IMR-90 (cell line): ENCODE results near the gene DTHD1. TPM values are rescaled to one million over a fixed set of nuclear protein-coding genes. Genes with fewer than 3 reads are reported as not detected.

Experiments used
- ATAC-seq: fragments of 200-7000 bp; cut with Tn5 transposase; 2 replicates; pipeline ENCODE4 v1.9.1; 2020; ENCODE audit warnings: low read depth, mild to moderate bottlenecking, moderate library complexity
- BruUV-seq: library from RNA; stranded (reverse); fragments of 400-500 nt; replicated peaks from 2 replicates; lab custom pipeline; 2021; lab: Mats Ljungman, UMichigan
- CTCF ChIA-PET: fragments of 300-600 bp; formaldehyde crosslinking; extraction: SDS; loops from one replicate; lab custom pipeline; 2021; ENCODE audit warnings: antibody characterized with exemption; lab: Yijun Ruan, JAX
- POLR2A ChIA-PET: fragments of 300-600 bp; sonication (Branson Sonifier 250); formaldehyde crosslinking; loops from one replicate; lab custom pipeline; 2022; ENCODE audit warnings: antibody characterized with exemption; ENCODE audit not compliant: unreplicated experiment; lab: Charles Lee
- DNase-seq: peaks from one replicate; pipeline ENCODE4 v3.0.0; 2013
- H2AFZ ChIP-seq: replicated peaks from 2 replicates; pipeline ENCODE3; 2013; ENCODE audit warnings: low read length, mild to moderate bottlenecking; ENCODE audit not compliant: poor library complexity
- H2AK5ac ChIP-seq: 2 replicates; pipeline ENCODE4 v1.6.1; 2013; ENCODE audit warnings: low read depth, low read length, inconsistent platforms
- H2AK9ac ChIP-seq: replicated peaks from 2 replicates; pipeline ENCODE3; 2013; ENCODE audit warnings: mild to moderate bottlenecking, low read depth, low read length, moderate library complexity; ENCODE audit not compliant: poor library complexity
- H2BK120ac ChIP-seq: 2 replicates; pipeline ENCODE4 v1.6.1; 2013; ENCODE audit warnings: low read depth, low read length, inconsistent platforms
- H2BK15ac ChIP-seq: 3 replicates; pipeline ENCODE4 v1.6.1; 2013; ENCODE audit warnings: low read depth, low read length, inconsistent platforms
- H2BK20ac ChIP-seq: 2 replicates; pipeline ENCODE4 v1.6.1; 2013; ENCODE audit warnings: low read depth, mild to moderate bottlenecking, inconsistent platforms, low read length, moderate library complexity
- H2BK5ac ChIP-seq: 2 replicates; pipeline ENCODE4 v1.6.1; 2013; ENCODE audit warnings: mild to moderate bottlenecking, low read depth, low read length, inconsistent platforms; ENCODE audit not compliant: poor library complexity, severe bottlenecking
- H3K14ac ChIP-seq: replicated peaks from 2 replicates; pipeline ENCODE4 v1.6.1; 2013; ENCODE audit warnings: low read depth, low read length, inconsistent platforms
- H3K18ac ChIP-seq: 2 replicates; pipeline ENCODE4 v1.6.1; 2013; ENCODE audit warnings: low read depth, low read length, control low read depth
- H3K23ac ChIP-seq: 2 replicates; pipeline ENCODE4 v1.6.1; 2013; ENCODE audit warnings: low read depth, low read length, inconsistent platforms
- H3K27ac ChIP-seq: 2 replicates; pipeline ENCODE4 v1.5.1; 2013; ENCODE audit warnings: mild to moderate bottlenecking, control low read depth, low read length; ENCODE audit not compliant: insufficient read depth
- H3K27me3 ChIP-seq: 2 replicates; pipeline ENCODE4 v1.6.1; 2013; ENCODE audit warnings: low read length; ENCODE audit not compliant: control insufficient read depth, insufficient read depth
- H3K36me3 ChIP-seq: 2 replicates; pipeline ENCODE4 v1.6.1; 2013; ENCODE audit warnings: low read length, mixed read lengths; ENCODE audit not compliant: control insufficient read depth, insufficient read depth
- H3K4ac ChIP-seq: 2 replicates; pipeline ENCODE4 v1.6.1; 2013; ENCODE audit warnings: low read depth, low read length, inconsistent platforms
- H3K4me1 ChIP-seq: 2 replicates; pipeline ENCODE4 v1.6.1; 2013; ENCODE audit warnings: low read length, mixed read lengths; ENCODE audit not compliant: control insufficient read depth, insufficient read depth
- H3K4me2 ChIP-seq: 2 replicates; pipeline ENCODE4 v1.6.1; 2013; ENCODE audit warnings: low read depth, mild to moderate bottlenecking, control low read depth, low read length, moderate library complexity
- H3K4me3 ChIP-seq: 2 replicates; pipeline ENCODE4 v1.5.1; 2013; ENCODE audit warnings: low read depth, mild to moderate bottlenecking, control low read depth, low read length, moderate library complexity; ENCODE audit not compliant: insufficient read depth
- H3K56ac ChIP-seq: 2 replicates; pipeline ENCODE4 v1.6.1; 2013; ENCODE audit warnings: low read length, inconsistent platforms; ENCODE audit not compliant: insufficient read depth; ENCODE audit errors: extremely low read depth
- H3K79me1 ChIP-seq, 2 experiments: 2 replicates each; pipeline ENCODE4 v1.6.1; 2013; ENCODE audit warnings: low read length in 2 of 2, inconsistent platforms in 1 of 2, low read depth in 1 of 2
- H3K9ac ChIP-seq: 2 replicates; pipeline ENCODE4 v1.6.1; 2013; ENCODE audit warnings: low read depth, low read length, control low read depth
- H3K9me1 ChIP-seq: 2 replicates; pipeline ENCODE4 v1.6.1; 2013; ENCODE audit warnings: low read length, inconsistent platforms; ENCODE audit not compliant: insufficient read depth
- H3K9me3 ChIP-seq: 2 replicates; pipeline ENCODE4 v1.6.1; 2013; ENCODE audit warnings: low read length; ENCODE audit not compliant: control insufficient read depth, insufficient read depth
- H4K20me1 ChIP-seq: 2 replicates; pipeline ENCODE4 v1.6.1; 2013; ENCODE audit warnings: low read length, inconsistent platforms; ENCODE audit not compliant: insufficient read depth
- H4K5ac ChIP-seq: 2 replicates; pipeline ENCODE4 v1.6.1; 2013; ENCODE audit warnings: mild to moderate bottlenecking, low read depth, low read length, control low read depth
- H4K8ac ChIP-seq, 2 experiments: 2 replicates each; pipeline ENCODE4 v1.6.1; 2013; ENCODE audit warnings: low read depth in 2 of 2, low read length in 2 of 2, control low read depth in 1 of 2, inconsistent platforms in 1 of 2
- H4K91ac ChIP-seq: 2 replicates; pipeline ENCODE4 v1.6.1; 2013; ENCODE audit warnings: low read depth, low read length, inconsistent platforms; ENCODE audit not compliant: insufficient read depth
- BHLHE40 ChIP-seq: fragments of 150-350 bp; IDR thresholded peaks from 2 replicates; pipeline ENCODE4 v1.6.1; 2016; ENCODE audit warnings: mild to moderate bottlenecking, low read depth, low read length
- CEBPB ChIP-seq: IDR thresholded peaks from 2 replicates; pipeline ENCODE4 v1.6.1; 2012; ENCODE audit warnings: low read depth, low read length, improper control_type of control experiment
- CHD1 ChIP-seq: IDR thresholded peaks from 2 replicates; pipeline ENCODE4 v1.6.1; 2012; ENCODE audit warnings: low read depth, low read length, improper control_type of control experiment
- CTCF ChIP-seq: conservative IDR thresholded peaks from 2 replicates; pipeline ENCODE4 v1.5.1; 2012; ENCODE audit warnings: mild to moderate bottlenecking, low read depth, low read length, improper control_type of control experiment
- ELK1 ChIP-seq: fragments of 150-350 bp; IDR thresholded peaks from 2 replicates; pipeline ENCODE4 v1.6.1; 2016; ENCODE audit warnings: low read depth, mild to moderate bottlenecking, low read length, moderate library complexity, borderline replicate concordance
- FOS ChIP-seq: fragments of 150-350 bp; IDR thresholded peaks from 2 replicates; pipeline ENCODE4 v1.6.1; 2016; ENCODE audit warnings: low read depth, low read length
- MAFK ChIP-seq: IDR thresholded peaks from 2 replicates; pipeline ENCODE4 v1.6.1; 2012; ENCODE audit warnings: low read depth, low read length, improper control_type of control experiment
- MAZ ChIP-seq: IDR thresholded peaks from 2 replicates; pipeline ENCODE4 v1.6.1; 2012; ENCODE audit warnings: low read depth, mild to moderate bottlenecking, low read length, improper control_type of control experiment, moderate library complexity, borderline replicate concordance
- MXI1 ChIP-seq: IDR thresholded peaks from 2 replicates; pipeline ENCODE4 v1.6.1; 2012; ENCODE audit warnings: low read depth, mild to moderate bottlenecking, low read length, moderate library complexity, borderline replicate concordance
- NFE2L2 ChIP-seq: fragments of 150-350 bp; IDR thresholded peaks from 2 replicates; pipeline ENCODE4 v1.6.1; 2016; ENCODE audit warnings: low read depth, mild to moderate bottlenecking, low read length
- POLR2A ChIP-seq: IDR thresholded peaks from 2 replicates; pipeline ENCODE4 v1.6.1; 2012; ENCODE audit warnings: mild to moderate bottlenecking, low read depth, low read length
- RAD21 ChIP-seq: IDR thresholded peaks from 2 replicates; pipeline ENCODE4 v1.6.1; 2012; ENCODE audit warnings: low read length, improper control_type of control experiment
- RCOR1 ChIP-seq: IDR thresholded peaks from 2 replicates; pipeline ENCODE4 v1.6.1; 2012; ENCODE audit warnings: mild to moderate bottlenecking, low read length, improper control_type of control experiment; ENCODE audit not compliant: insufficient replicate concordance
- RFX5 ChIP-seq: IDR thresholded peaks from 2 replicates; pipeline ENCODE4 v1.8.0; 2012; ENCODE audit warnings: low read depth, mild to moderate bottlenecking, low read length, moderate library complexity
- SMC3 ChIP-seq: fragments of 150-350 bp; IDR thresholded peaks from 2 replicates; pipeline ENCODE4 v1.6.1; 2016; ENCODE audit warnings: low read depth, mild to moderate bottlenecking, antibody characterized with exemption, low read length, moderate library complexity
- USF2 ChIP-seq: fragments of 150-350 bp; IDR thresholded peaks from 2 replicates; pipeline ENCODE4 v1.6.1; 2017; ENCODE audit warnings: mild to moderate bottlenecking, antibody characterized with exemption, low read length, low read depth
- WGBS, 2 experiments: methylation state at CpG; one replicate each; pipeline versions ENCODE4 v1.1.5 to v1.1.7; 2013; ENCODE audit warnings: missing lambda C conversion rate in 2 of 2; ENCODE audit not compliant: insufficient read length in 1 of 2; ENCODE audit errors: extremely low coverage in 2 of 2; 5-methylcytosine and 5-hydroxymethylcytosine counted together
- dilution Hi-C: fragments of 300-500 bp; cut with HindIII; formaldehyde crosslinking; loops from one replicate; pipeline ENCODE4 v1.14.3; 2018; ENCODE audit warnings: low sequenced_read_pairs; ENCODE audit not compliant: unreplicated experiment
- in situ Hi-C: fragments of 300-500 bp; cut with MboI; formaldehyde crosslinking; loops from 3 replicates; pipeline ENCODE4 v1.14.3; 2019; ENCODE audit warnings: low sequenced_read_pairs, inconsistent platforms, mixed read lengths
- intact Hi-C: fragments of 100-400 bp; cut with micrococcal nuclease; formaldehyde crosslinking; loops from 2 replicates; pipeline ENCODE4 v1.10.0; 2022
- polyA plus RNA-seq, 3 experiments: library from polyadenylated mRNA; depleted of rRNA; stranded (reverse); fragments of >200 nt; gene quantifications; 2 replicates each; pipeline ENCODE4 v1.2.3, GENCODE V29; 2012; ENCODE audit warnings: low replicate concordance in 1 of 3
- total RNA-seq: library from RNA; depleted of rRNA; stranded (reverse); fragments of >200 nt; gene quantifications from 2 replicates; pipeline ENCODE4 v1.2.3, GENCODE V29; 2012

The DTHD1 gene
- total and polyA plus RNA-seq, 2 of the 4 experiments (the other 2 are of a cell fraction) = not detected

DNA sequence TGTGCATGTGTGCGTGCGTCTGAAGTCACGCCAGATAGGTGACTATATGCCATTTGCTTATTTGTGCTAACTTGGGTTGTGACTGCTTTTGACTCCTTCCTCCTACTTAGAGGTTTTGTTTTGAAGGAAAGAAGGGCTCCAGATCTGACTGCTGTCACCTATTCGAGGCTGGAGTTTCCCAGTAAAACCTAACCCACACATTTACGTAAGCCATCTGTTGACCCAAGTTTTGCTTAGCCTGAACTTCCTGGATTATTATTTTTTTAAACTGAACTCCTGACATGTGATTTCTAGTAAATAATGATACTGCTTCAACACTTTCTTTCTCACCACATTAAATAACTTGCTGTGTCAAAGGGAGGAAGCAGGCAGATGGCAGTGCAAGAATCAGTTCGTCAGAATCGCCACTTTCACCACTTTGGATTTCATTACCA, 41.5 kb downstream of the DTHD1 start:
- Histone ChIP-seq H4K8ac (no peak overlapping the region), H3K4me3 (no peak overlapping the region), H3K4me1 (no peaks in the 10 kb centered on the region), H3K14ac (no peak overlapping the region), H3K36me3 (no peaks in the 10 kb centered on the region), H3K27ac (no peak overlapping the region), H2BK5ac (no peak overlapping the region), H2BK120ac (no peak overlapping the region), H2AK5ac (no peak overlapping the region), H2BK20ac (no peak overlapping the region), H3K18ac (no peak overlapping the region), H4K20me1 (no peaks in the 10 kb centered on the region), H2AFZ (no peak overlapping the region), H3K9me1 (no peaks in the 10 kb centered on the region), H3K56ac (no peak overlapping the region), H3K79me1 (no peaks in the 10 kb centered on the region), H3K4ac (no peak overlapping the region), H3K9me3 (0 out of 2 replicates have a peak, but pooled peaks cover 2% of the 10 kb centered on the region), H3K9ac (no peak overlapping the region), H3K23ac (no peak overlapping the region), H2BK15ac (no peak overlapping the region), H3K27me3 (no peaks in the 10 kb centered on the region), H4K5ac (no peak overlapping the region), H3K4me2 (no peak overlapping the region), H4K91ac (no peak overlapping the region), H2AK9ac (no peak overlapping the region)
- BruUV-seq = no TSS peak
- intact Hi-C loops (no loop called here), dilution Hi-C loops (no loop called here), in situ Hi-C loops (no loop called here)
- ChIA-PET POLR2A (no interaction called here), CTCF (no interaction called here)
- ATAC-seq = no peak
- no CpG with 5 or more reads among the region's 7 CpGs for WGBS, 2 experiments
- no peak for DNase-seq
- no peak for TF ChIP-seq RFX5
- no peak for TF ChIP-seq CTCF
- TF ChIP-seq RCOR1 = no peak
- TF ChIP-seq MXI1 = no peak
- TF ChIP-seq SMC3 = no peak
- no peak for TF ChIP-seq NFE2L2
- no peak for TF ChIP-seq MAZ
- no peak for TF ChIP-seq POLR2A
- TF ChIP-seq MAFK = no peak
- no peak for TF ChIP-seq RAD21
- TF ChIP-seq USF2 = no peak
- no peak for TF ChIP-seq BHLHE40
- TF ChIP-seq CHD1 = no peak
- no peak for TF ChIP-seq FOS
- no peak for TF ChIP-seq ELK1
- no peak for TF ChIP-seq CEBPB
